ENCODE results near the gene ARSG. TPM values are rescaled to one million over a fixed set of nuclear protein-coding genes. Genes with fewer than 3 reads are reported as not detected.
A peak's percentile ranks its signal among the peaks of the same experiment; 100 is the strongest.

The ARSG gene
- total and polyA plus RNA-seq, 2 of the 13 experiments (the other 11 are each of a cell fraction or from before 2014, with no cell fraction given), result 3.7 to 15.2 TPM

DNA sequence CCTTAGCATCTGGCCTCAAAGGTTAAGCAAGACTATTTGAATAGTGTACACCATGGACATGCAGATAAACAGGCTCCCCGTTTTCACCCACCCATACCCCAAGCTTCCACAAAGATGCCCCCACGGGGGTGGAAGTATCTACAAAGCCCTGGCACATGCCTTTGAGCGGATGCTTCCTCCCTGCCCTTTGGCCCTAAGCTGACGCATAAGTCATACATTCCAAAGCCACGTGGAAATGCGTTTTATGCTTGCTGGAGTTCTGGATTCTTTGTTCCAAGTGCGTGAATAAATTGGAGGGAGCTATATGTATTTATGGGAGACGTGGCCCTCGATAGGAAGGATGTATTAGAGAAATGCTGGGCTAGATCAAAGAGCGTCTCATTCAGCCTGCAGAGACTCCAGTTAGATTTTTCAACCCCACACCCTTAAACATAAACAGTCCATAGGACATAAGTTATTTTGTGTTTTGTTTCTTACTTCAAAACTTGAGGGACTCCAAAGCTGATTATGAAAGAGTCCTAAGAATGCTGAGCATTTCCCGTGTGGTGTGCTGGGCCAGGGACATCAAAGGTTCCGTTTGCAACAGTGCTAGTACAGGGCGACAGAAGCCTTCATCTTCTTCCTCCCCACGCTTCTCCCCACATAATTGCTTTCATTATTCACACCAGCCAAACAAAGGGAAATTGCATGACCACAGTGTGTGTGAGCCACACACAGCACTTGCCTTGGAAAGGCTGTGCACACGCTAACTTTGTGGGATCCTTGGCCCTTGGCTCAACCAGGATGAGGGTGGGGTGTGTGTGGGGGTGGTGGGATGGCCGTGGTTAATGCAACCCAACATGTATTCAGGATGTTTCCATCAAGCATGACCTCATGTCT, 92.4 kb downstream of the ARSG start (continued):
- TF ChIP-seq, protein P1, sequence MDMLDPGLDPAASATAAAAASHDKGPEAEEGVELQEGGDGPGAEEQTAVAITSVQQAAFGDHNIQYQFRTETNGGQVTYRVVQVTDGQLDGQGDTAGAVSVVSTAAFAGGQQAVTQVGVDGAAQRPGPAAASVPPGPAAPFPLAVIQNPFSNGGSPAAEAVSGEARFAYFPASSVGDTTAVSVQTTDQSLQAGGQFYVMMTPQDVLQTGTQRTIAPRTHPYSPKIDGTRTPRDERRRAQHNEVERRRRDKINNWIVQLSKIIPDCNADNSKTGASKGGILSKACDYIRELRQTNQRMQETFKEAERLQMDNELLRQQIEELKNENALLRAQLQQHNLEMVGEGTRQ (IDR thresholded peaks at IDR 0.05; ENCODE audit: low read depth, low read length), result peak; percentile 16; the same call in 1 of the 2 replicates
- TF ChIP-seq, protein P1 (CRISPR knock-in tag; IDR thresholded peaks at IDR 0.05; ENCODE audit: borderline replicate concordance), result no peak
- TF ChIP-seq CEBPG (CRISPR knock-in tag; IDR thresholded peaks at IDR 0.05), result peak; percentile 88
- TF ChIP-seq GABPA (IDR thresholded peaks at IDR 0.05; ENCODE audit: low read depth, low read length), result no peak
- TF ChIP-seq GABPA (CRISPR knock-in tag; IDR thresholded peaks at IDR 0.05; ENCODE audit: low read depth), result no peak
- peak; percentile 16 for TF ChIP-seq FOXP1 (IDR thresholded peaks at IDR 0.05)
- peak; percentile 95 for TF ChIP-seq FOXP1 (CRISPR knock-in tag; IDR thresholded peaks at IDR 0.05)
- no peak for TF ChIP-seq RFX5 (IDR thresholded peaks at IDR 0.05; ENCODE audit: low read depth, low read length)
- no peak; the same call in 1 of the 2 replicates for TF ChIP-seq ZNF572 (CRISPR knock-in tag; IDR thresholded peaks at IDR 0.05)
- 0 out of 2 replicates have a peak, but pooled peaks have one; percentile 50 for TF ChIP-seq SNAI1 (CRISPR knock-in tag; IDR thresholded peaks at IDR 0.05; ENCODE audit: borderline replicate concordance)
- TF ChIP-seq ZNF484 (CRISPR knock-in tag; IDR thresholded peaks at IDR 0.05; ENCODE audit: borderline replicate concordance, low read depth), result no peak
- TF ChIP-seq HNRNPK (IDR thresholded peaks at IDR 0.05; ENCODE audit: low read depth, low read length, poor library complexity, severe bottlenecking), result no peak
- TF ChIP-seq, protein P2, sequence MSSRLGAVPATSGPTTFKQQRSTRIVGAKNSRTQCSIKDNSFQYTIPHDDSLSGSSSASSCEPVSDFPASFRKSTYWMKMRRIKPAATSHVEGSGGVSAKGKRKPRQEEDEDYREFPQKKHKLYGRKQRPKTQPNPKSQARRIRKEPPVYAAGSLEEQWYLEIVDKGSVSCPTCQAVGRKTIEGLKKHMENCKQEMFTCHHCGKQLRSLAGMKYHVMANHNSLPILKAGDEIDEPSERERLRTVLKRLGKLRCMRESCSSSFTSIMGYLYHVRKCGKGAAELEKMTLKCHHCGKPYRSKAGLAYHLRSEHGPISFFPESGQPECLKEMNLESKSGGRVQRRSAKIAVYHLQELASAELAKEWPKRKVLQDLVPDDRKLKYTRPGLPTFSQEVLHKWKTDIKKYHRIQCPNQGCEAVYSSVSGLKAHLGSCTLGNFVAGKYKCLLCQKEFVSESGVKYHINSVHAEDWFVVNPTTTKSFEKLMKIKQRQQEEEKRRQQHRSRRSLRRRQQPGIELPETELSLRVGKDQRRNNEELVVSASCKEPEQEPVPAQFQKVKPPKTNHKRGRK (CRISPR knock-in tag; IDR thresholded peaks at IDR 0.05), result no peak; the same call in 1 of the 2 replicates
- TF ChIP-seq CEBPB (IDR thresholded peaks at IDR 0.05; ENCODE audit: borderline replicate concordance, low read depth, low read length), result peak; percentile 89
- TF ChIP-seq ARNTL (CRISPR knock-in tag; IDR thresholded peaks at IDR 0.05), result peak; percentile 96
- peak; percentile 79; the same call in 1 of the 2 replicates for TF ChIP-seq RCOR2 (CRISPR knock-in tag; IDR thresholded peaks at IDR 0.05)
- TF ChIP-seq, protein P3, sequence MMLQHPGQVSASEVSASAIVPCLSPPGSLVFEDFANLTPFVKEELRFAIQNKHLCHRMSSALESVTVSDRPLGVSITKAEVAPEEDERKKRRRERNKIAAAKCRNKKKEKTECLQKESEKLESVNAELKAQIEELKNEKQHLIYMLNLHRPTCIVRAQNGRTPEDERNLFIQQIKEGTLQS (CRISPR knock-in tag; IDR thresholded peaks at IDR 0.05), result peak; percentile 96
- TF ChIP-seq, protein P4, sequence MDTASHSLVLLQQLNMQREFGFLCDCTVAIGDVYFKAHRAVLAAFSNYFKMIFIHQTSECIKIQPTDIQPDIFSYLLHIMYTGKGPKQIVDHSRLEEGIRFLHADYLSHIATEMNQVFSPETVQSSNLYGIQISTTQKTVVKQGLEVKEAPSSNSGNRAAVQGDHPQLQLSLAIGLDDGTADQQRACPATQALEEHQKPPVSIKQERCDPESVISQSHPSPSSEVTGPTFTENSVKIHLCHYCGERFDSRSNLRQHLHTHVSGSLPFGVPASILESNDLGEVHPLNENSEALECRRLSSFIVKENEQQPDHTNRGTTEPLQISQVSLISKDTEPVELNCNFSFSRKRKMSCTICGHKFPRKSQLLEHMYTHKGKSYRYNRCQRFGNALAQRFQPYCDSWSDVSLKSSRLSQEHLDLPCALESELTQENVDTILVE (CRISPR knock-in tag; IDR thresholded peaks at IDR 0.05), result peak; percentile 72
- no peak for TF ChIP-seq NRL (CRISPR knock-in tag; IDR thresholded peaks at IDR 0.05; ENCODE audit: borderline replicate concordance)
- no peak for TF ChIP-seq RFX1 (IDR thresholded peaks at IDR 0.05)
- TF ChIP-seq NR2C2 (CRISPR knock-in tag; IDR thresholded peaks at IDR 0.05; ENCODE audit: borderline replicate concordance), result peak; percentile 91
- no peak for TF ChIP-seq ATRX (CRISPR knock-in tag; IDR thresholded peaks at IDR 0.05; ENCODE audit: borderline replicate concordance)
- TF ChIP-seq, protein P5, sequence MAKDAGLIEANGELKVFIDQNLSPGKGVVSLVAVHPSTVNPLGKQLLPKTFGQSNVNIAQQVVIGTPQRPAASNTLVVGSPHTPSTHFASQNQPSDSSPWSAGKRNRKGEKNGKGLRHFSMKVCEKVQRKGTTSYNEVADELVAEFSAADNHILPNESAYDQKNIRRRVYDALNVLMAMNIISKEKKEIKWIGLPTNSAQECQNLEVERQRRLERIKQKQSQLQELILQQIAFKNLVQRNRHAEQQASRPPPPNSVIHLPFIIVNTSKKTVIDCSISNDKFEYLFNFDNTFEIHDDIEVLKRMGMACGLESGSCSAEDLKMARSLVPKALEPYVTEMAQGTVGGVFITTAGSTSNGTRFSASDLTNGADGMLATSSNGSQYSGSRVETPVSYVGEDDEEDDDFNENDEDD (CRISPR knock-in tag; IDR thresholded peaks at IDR 0.05; ENCODE audit: borderline replicate concordance), result peak; percentile 90
- TF ChIP-seq ZBTB8A (CRISPR knock-in tag; IDR thresholded peaks at IDR 0.05; ENCODE audit: borderline replicate concordance, low read depth), result no peak
